CD4-positive, alpha-beta memory T cell (primary cell): ENCODE measurements around the gene LYRM9. TPM values are rescaled to one million over a fixed set of nuclear protein-coding genes. Genes with fewer than 3 reads are reported as not detected.
"Not testable (repeated sequence)": the region's sequence is repeated elsewhere in the genome, so short reads cannot be mapped to it uniquely, and the experiment has no call there.

Experiments used
- CTCF ChIA-PET: fragments of 350-600 bp; sonication (Branson Sonifier 250); formaldehyde crosslinking; loops from one replicate; lab custom pipeline; 2021; ENCODE audit warnings: inconsistent platforms; ENCODE audit not compliant: partially characterized antibody; lab: Charles Lee
- POLR2A ChIA-PET: fragments of 350-600 bp; sonication (Branson Sonifier 250); formaldehyde crosslinking; loops from one replicate; lab custom pipeline; 2021; ENCODE audit not compliant: partially characterized antibody; lab: Charles Lee
- DNase-seq, 5 donors: peaks; one replicate each; pipeline versions ENCODE4 v3.0.0 to v3.0.0-alpha.2; 2020 to 2022; ENCODE audit warnings: mixed read lengths in 1 of 5
- H3K27ac ChIP-seq: one replicate; pipeline ENCODE4 v1.7.0; 2013; ENCODE audit warnings: low read depth, low read length
- H3K27me3 ChIP-seq: 2 replicates; pipeline ENCODE4 v1.7.0; 2013; ENCODE audit warnings: mild to moderate bottlenecking, low read length, moderate library complexity; ENCODE audit not compliant: insufficient read depth
- H3K36me3 ChIP-seq: 2 replicates; pipeline ENCODE4 v1.7.0; 2013; ENCODE audit warnings: mild to moderate bottlenecking, low read length, moderate library complexity; ENCODE audit not compliant: insufficient read depth
- H3K4me1 ChIP-seq: 2 replicates; pipeline ENCODE4 v1.7.0; 2013; ENCODE audit warnings: mild to moderate bottlenecking, low read length, moderate library complexity; ENCODE audit not compliant: insufficient read depth
- H3K4me3 ChIP-seq, 2 donors: one replicate each; pipeline ENCODE4 v1.7.0; 2013; ENCODE audit warnings: low read length in 2 of 2, mild to moderate bottlenecking in 1 of 2
- H3K9me3 ChIP-seq, 2 donors: one replicate each; pipeline ENCODE4 v1.7.0; 2013; ENCODE audit warnings: low read length in 2 of 2, control low read depth in 1 of 2; ENCODE audit not compliant: control insufficient read depth in 1 of 2
- H3K27ac Mint-ChIP-seq, 7 donors: one replicate each; pipeline ENCODE4 v1.8.0; 2020 to 2021; ENCODE audit warnings: mixed read lengths in 7 of 7, mild to moderate bottlenecking in 6 of 7, inconsistent platforms in 3 of 7, moderate library complexity in 3 of 7
- H3K27me3 Mint-ChIP-seq, 2 donors: one replicate each; pipeline ENCODE4 v1.8.0; 2020 to 2021; ENCODE audit warnings: mixed read lengths in 2 of 2
- H3K36me3 Mint-ChIP-seq, 2 donors: one replicate each; pipeline ENCODE4 v1.8.0; 2020 to 2021; ENCODE audit warnings: mixed read lengths in 2 of 2, inconsistent platforms in 1 of 2, mild to moderate bottlenecking in 1 of 2
- H3K4me1 Mint-ChIP-seq, 4 donors: one replicate each; pipeline ENCODE4 v1.8.0; 2020 to 2021; ENCODE audit warnings: mixed read lengths in 4 of 4, mild to moderate bottlenecking in 1 of 4
- H3K4me3 Mint-ChIP-seq, 8 donors: one replicate each; pipeline ENCODE4 v1.8.0; 2020 to 2021; ENCODE audit warnings: mixed read lengths in 8 of 8, mild to moderate bottlenecking in 7 of 8, moderate library complexity in 6 of 8, inconsistent platforms in 3 of 8
- H3K9me3 Mint-ChIP-seq, 8 donors: one replicate each; pipeline ENCODE4 v1.8.0; 2020 to 2021; ENCODE audit warnings: mixed read lengths in 8 of 8, mild to moderate bottlenecking in 5 of 8, inconsistent platforms in 3 of 8, moderate library complexity in 1 of 8
- intact Hi-C: fragments of 100-400 bp; cut with micrococcal nuclease; formaldehyde crosslinking; loops from one replicate; pipeline ENCODE4 v1.15.1; 2023
- polyA plus RNA-seq, 2 donors: library from polyadenylated mRNA; unstranded; fragments of 300-500 nt; fragmentation: Illumina TruSeq; gene quantifications; one replicate each; pipeline ENCODE4 v1.2.3, GENCODE V29; 2021
- total RNA-seq, 2 experiments: library from RNA; stranded (reverse); gene quantifications; one replicate each; pipeline ENCODE4 v1.2.3, GENCODE V29; 2021

The LYRM9 gene
- total and polyA plus RNA-seq, 4 experiments from 2014 or later = 10.2 to 19.2 (median 17.7) TPM

DNA sequence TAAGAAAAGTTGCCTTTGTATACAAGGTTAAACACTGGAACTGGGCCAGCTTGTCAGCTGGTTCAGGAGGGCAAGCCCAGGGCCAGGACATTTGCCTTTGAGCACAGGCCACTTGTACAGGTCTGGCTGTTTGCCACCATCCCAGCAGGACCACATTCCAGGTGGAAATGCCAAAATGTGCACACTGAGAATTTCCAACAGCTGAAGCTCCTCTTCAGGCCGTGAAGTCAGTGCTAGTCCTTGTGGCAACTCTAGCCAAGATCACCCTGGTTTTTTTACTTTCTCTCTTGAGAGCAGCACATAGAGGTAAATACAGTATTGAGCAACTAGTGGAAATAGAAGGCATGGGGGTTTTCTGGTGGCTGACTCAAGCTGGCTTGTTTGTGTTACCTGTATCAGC lies 63.3 kb downstream of the LYRM9 start:
- H3K9me3 ChIP-seq, H3K27ac ChIP-seq, H3K27me3 ChIP-seq, H3K27ac Mint-ChIP-seq, H3K4me1 Mint-ChIP-seq, POLR2A ChIA-PET, H3K4me3 Mint-ChIP-seq, H3K27me3 Mint-ChIP-seq, H3K9me3 Mint-ChIP-seq, DNase-seq, H3K4me1 ChIP-seq, H3K4me3 ChIP-seq, CTCF ChIA-PET, H3K36me3 Mint-ChIP-seq, H3K36me3 ChIP-seq, intact Hi-C loops: not testable (repeated sequence)

DNA sequence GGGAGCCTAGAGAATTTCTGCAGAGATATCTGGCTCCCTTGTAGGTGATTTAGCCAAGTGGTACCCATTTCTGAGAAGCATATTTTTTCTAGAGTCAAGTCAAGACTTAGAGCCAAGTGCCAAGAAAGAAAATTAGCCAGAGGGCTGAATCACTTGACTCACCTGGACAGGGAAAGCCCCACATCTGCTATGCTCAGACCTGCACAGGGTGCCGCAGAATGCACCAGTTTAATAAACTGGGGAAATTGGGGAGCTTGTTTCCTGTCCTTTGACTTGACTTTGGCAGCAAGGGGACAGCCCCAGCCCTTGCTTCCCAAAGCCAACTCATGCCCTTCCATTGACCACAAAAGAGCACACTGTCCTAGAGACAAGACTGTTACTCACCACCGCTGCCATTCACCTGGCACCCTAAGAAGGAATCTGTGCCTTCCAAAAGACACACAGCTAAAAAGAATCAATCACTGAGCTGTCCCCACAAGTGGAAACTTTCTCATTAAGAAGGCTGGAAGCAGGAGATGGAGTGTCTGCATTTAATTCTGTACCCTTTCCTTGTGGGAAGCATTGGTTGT lies 63.9 kb downstream of the LYRM9 start:
- POLR2A ChIA-PET, H3K36me3 ChIP-seq, H3K27ac Mint-ChIP-seq, H3K27me3 Mint-ChIP-seq, CTCF ChIA-PET, DNase-seq, H3K4me1 Mint-ChIP-seq, H3K9me3 ChIP-seq, H3K4me3 ChIP-seq, H3K4me3 Mint-ChIP-seq, intact Hi-C loops, H3K4me1 ChIP-seq, H3K27ac ChIP-seq, H3K27me3 ChIP-seq, H3K36me3 Mint-ChIP-seq, H3K9me3 Mint-ChIP-seq: not testable (repeated sequence)

Other genes starting within 250 kb of the LYRM9 start
- gene NOS2, start 92.8 kb downstream of the LYRM9 start, total RNA-seq = under 1 TPM; 0.09 to 0.11 TPM
- gene NOS2, start 92.8 kb downstream of the LYRM9 start, polyA plus RNA-seq = under 1 TPM in 1 of 2 donors, not detected in 1; 0.14 TPM
- 10 to 100 TPM; 13.8 to 14.0 TPM for gene NLK, start 149.3 kb upstream of the LYRM9 start, total RNA-seq
- 1 to 10 TPM; 1.2 to 1.8 TPM for gene NLK, start 149.3 kb upstream of the LYRM9 start, polyA plus RNA-seq